Activated CD4-positive, alpha-beta T cell treated with anti-CD3 and anti-CD28 coated beads, Interleukin-2, amount 50 U/mL, for 16 hours (primary cell): ENCODE results near the gene BCAR3.

Experiments
- DNase-seq: peaks from one replicate; pipeline ENCODE4 v3.0.0-alpha.2; 2020

The BCAR3 gene

GRCh38 chr1:93681101-93681988 lies at the start of gene BCAR3:
TSS of gene BCAR3 (minus strand) at chr1:93681837. CDS start at chr1:93674930, 6,907 bp downstream.
- no peak for DNase-seq

GRCh38 chr1:93730621-93731020 lies 49.0 kb upstream of the BCAR3 start:
- no peak for DNase-seq

DNA sequence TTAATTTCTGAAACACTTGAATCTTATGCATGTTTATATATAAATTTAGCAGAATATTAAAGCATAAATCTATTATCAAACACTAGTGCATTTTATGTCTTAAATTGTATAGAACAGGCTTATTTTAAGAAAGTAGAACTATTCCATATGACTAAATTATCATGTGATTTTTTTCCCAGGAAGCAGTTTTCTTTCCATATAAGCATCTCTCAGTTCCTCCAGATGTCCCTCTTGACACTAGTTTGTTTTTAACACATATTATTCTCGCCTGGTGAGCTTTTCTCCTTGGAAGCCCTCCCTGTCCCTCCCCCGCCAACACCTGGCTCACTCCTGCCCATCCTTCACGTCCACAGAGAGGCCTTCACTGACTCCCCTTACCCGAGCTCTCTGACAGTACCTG lies 48.3 kb upstream of the BCAR3 start:
- DNase-seq, result no peak

DNA sequence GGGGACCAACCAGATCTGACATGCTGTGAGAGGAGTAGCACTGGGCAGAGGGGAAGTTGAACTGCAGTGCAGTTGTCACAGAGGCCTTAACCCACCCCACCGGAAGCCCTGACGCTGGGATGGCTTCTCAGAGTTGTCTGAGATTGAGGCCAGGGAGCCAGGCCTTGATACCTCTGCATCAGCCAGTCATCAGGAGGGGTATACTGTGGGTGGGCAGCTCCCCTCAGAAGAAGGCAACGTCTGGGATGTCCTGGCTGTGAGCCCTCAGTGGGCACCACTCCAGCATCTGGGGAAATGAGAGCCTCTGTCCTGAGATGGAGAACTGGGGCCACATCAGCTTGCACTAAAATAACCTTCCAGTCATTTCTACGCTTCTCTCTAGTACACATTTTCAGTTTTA lies 47.9 kb upstream of the BCAR3 start:
- DNase-seq, result no peak

- no peak for DNase-seq
These were observed 47.0 kb upstream of the BCAR3 start for GRCh38 chr1:93728480-93729131.

- no peak for DNase-seq
These were observed 42.2 kb upstream of the BCAR3 start for GRCh38 chr1:93723733-93724270.

DNA sequence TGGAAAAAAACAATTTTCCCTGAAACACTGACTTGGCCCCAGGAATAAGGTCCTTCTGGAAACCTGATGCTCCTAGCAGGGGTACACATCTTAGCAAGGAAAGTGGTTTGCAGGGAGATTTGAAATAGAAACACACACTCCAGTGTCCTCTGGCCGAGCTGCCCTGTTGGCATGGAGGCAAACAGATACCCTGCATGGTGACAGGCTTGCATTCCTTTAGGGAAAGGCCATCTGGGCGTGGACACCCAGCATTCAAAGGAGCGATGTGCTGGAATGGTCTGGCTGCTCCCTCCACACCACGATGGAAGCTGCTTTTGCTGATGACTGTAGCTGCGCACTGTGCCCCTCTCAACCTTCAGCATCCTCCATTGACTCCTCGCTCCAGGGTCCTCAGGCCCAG lies 41.5 kb upstream of the BCAR3 start:
- no peak for DNase-seq

DNA sequence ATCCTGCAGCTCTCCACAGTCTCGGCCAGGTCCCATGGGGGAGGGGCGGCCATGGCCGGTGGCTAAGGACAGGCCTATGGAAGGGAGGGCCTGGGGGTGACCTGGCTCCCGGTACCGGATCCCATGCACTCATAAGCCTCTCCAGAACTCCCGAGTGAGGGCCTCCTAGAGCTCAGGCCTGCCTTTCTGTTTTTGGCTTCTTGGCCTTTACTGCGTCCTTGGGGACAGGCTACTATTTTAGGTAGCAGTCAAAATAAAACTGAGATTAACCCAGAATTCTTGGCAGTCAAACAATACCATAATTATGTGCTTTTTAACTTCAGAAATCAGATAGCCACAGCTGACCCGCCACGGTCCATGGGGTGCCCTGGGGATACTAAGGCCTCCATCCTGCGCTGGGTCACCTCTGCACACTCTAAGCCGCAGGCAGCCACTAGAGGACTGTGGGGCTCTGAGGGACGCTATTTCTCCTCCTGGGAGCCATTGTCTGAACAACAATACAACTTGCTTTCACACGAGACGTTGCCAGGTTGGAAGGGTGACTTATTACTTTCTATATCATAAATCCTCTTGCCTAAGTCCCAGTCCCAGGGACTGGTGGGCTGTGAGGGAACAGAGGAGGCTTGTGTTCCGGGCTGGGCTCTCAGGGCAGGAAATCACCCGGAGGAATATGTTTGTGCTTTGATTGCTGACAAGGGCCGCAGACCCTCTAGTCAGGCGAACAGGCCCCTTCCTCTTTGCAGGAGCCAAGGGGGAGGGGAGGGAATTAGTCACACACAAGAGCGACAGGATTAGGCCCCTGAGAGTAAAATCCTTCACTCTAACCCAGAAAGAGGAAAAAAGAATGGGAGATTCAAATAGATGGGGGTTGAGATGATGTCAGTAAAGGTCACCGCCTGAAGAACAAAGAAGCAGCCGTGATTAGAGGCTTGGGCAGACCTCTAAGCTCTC lies 40.7 kb upstream of the BCAR3 start:
- no peak for DNase-seq

GRCh38 chr1:93720956-93721626 lies 39.5 kb upstream of the BCAR3 start:
- no peak for DNase-seq

- no peak for DNase-seq
These were observed 36.0 kb upstream of the BCAR3 start for GRCh38 chr1:93717640-93718039.

GRCh38 chr1:93716941-93717368 lies 35.3 kb upstream of the BCAR3 start:
- peak; percentile 82 for DNase-seq

DNA sequence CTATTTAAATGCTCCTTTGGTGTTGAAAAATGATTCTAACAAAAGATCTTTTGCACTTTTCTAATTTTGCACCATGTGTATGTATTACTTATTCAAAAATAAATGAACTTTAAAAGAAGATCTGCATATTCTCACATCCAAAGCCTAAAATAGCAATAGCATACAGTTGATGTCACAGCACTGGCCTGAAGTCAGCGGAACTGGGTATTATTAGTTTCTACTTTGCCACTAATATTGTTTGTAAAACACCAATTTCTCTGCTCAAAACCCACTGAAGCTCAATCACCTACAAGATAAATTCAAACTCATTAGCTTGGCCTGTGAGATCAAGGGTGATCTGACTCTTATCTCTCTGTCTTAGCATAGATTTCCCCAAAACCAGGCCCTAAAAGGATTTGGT lies 34.5 kb upstream of the BCAR3 start:
- DNase-seq, result no peak

- DNase-seq, result peak; percentile 85
These were observed 34.0 kb upstream of the BCAR3 start for GRCh38 chr1:93715529-93716126.

- no peak for DNase-seq
These were observed 32.7 kb upstream of the BCAR3 start for GRCh38 chr1:93714356-93714755.

DNA sequence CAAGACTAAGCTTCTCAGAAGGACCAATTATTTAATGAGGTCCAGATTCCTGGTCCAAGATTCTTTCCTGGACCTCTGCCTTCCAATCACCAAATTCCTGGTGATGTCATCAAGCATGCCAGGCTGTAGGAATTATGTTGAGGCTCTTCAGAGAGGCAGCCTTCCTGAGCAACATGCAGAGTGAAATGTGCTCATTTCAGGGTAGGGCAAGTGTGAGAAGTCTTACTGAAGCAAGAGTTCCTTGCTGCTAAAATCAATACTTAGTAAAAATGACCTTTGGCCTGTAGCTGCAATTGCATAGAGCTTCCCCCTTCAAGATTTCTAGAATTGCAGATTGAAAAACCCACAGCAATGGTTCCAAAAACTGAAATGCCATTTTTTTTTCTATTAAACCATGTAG lies 31.7 kb upstream of the BCAR3 start:
- DNase-seq, result no peak

- no peak for DNase-seq
These were observed 31.1 kb upstream of the BCAR3 start for GRCh38 chr1:93712741-93713140.

DNA sequence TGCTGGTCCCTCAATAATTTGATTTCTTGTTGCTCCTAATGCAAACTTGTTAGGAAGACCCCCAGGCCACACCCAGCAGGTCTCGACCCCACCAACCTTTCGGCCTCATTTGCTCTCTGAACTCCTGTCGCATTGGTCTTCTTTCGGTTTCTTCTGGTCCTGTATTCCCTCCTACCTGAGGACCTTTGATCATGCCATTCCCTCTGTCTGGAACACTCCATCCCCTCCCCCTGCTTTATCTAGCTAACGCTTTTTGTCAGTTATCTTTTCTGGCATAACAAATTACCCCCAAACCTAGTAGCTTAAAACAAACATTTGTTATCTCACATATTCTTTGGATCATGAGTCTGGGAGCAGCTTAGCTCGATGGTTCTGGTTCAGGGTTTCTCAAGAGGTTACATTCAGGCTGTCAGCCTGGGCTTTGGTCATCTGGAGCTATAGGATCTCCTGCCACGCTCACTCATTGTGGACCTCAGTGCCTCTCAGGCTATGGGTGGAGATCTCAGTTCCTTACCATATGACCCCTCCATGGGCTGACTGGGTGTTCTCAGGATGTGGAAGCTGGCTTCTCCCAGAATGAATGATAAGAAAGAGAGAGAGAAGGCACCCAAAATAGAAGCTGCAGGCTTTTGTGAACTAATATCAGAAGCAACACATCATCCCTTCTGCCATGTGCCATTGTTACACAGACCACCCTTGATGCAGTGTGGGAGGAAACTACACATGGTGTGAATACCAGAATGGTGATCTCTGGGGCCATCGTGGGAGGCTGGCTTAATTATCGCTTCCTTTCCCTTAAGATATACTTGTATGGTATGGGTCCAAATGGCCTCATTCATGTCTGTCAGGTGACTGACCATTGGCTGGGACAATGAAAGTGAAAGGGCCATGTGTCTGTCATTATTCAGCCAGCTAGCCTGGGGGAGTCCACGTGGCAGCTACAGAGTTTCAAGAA lies 29.1 kb upstream of the BCAR3 start:
- no peak for DNase-seq

DNA sequence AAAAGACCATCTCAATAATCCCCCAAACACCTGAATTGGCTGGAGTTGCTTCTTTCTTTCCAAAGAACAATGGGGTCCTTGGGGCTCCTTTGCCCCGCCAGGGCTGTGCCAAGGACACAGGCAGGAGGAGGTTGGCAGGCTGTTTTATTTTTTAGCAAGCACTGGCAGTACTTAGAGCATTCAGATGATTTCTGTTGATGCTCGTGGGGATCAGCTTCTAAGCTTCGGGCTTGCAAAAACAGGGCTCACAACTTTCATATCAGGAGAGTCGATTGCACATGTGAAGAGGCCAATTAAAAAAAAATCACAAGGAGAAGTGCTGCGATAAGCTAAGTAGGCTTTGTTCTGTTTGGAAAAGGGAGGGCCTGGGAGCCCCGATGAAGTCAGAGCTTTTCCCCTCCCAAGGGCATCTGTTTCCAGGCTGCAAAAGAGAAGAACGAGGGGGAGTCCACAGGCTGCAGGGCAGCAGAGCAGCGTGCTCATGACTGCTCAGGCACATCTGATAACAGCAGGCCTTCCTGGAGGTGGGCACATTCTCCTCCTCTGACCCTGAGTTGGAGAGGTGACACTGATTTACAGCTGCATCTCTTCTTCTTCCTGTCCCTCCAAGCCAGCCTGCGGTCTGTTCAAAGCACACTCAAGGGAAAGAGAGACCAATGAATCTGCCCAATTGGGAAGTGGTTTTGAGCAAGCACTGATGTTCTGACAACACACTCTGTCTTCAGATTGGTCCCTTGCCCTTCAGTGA lies 27.3 kb upstream of the BCAR3 start:
- DNase-seq, result peak; percentile 52

DNA sequence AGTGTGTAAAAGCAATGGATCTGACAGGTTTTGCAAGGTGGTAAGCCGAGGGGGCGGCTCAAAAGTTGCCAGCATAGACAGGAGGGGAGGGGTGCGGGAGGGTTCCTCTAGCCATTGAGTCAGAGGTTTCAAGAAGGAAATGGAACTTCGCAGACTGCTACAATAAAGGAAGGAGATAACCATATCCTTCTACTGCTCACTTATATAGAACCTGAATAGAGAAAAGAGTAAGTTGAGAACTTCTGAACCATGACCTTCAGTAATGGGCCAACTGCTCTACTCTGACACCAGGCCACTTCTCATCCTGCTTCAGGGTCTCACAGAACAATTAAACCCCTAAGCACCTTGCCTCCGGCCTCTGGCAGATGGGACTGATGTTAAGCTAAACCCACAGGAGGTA lies 26.3 kb upstream of the BCAR3 start:
- DNase-seq, result peak; percentile 73
